HepG2 (cell line): ENCODE data around the gene NEUROD6. TPM values are rescaled to one million over a fixed set of nuclear protein-coding genes. Genes with fewer than 3 reads are reported as not detected.

Source experiments
- ATAC-seq: fragments of 200-7000 bp; cut with Tn5 transposase; 3 replicates; pipeline ENCODE4 v1.9.1; 2020; ENCODE audit warnings: mild to moderate bottlenecking, moderate library complexity
- BruUV-seq: library from RNA; stranded (reverse); fragments of 400-500 nt; replicated peaks from 2 replicates; lab custom pipeline; 2021; lab: Mats Ljungman, UMichigan
- CTCF ChIA-PET: fragments of 300-600 bp; formaldehyde crosslinking; extraction: SDS; loops from one replicate; lab custom pipeline; 2021; ENCODE audit warnings: low total read pairs, inconsistent platforms, low intra/inter-chr PET ratio; lab: Yijun Ruan, JAX
- POLR2A ChIA-PET: fragments of 350-600 bp; sonication (Branson Sonifier 250); formaldehyde crosslinking; loops from one replicate; lab custom pipeline; 2020; ENCODE audit warnings: antibody characterized with exemption, inconsistent platforms; lab: Yijun Ruan, JAX
- DNase-seq: peaks from one replicate; pipeline ENCODE4 v3.0.0-alpha.2; 2015; ENCODE audit warnings: low spot score
- FAIRE-seq: peaks from 3 replicates; lab custom pipeline; 2011; peaks lifted over from hg19 to GRCh38; lab: Jason Lieb, UNC
- H2AFZ ChIP-seq: one replicate; pipeline ENCODE4 v1.6.1; 2011; ENCODE audit warnings: low read length, inconsistent platforms
- H3K27ac ChIP-seq: fragments of 300-600 bp; 3 replicates; pipeline ENCODE4 v1.8.0; 2011; ENCODE audit warnings: mixed run types, mild to moderate bottlenecking, mixed read lengths, low read length, inconsistent platforms; ENCODE audit not compliant: insufficient read depth; ENCODE audit errors: extremely low read length
- H3K27me3 ChIP-seq, 2 experiments: fragments of 200-600 bp in 1 of 2; 2 replicates in 1 of 2; 3 replicates in 1 of 2; pipeline versions ENCODE4 v1.6.0 to v1.8.0; 2011; ENCODE audit warnings: low read length in 2 of 2, mild to moderate bottlenecking in 2 of 2, moderate library complexity in 2 of 2, inconsistent platforms in 1 of 2; ENCODE audit not compliant: insufficient read depth in 2 of 2, control insufficient read depth in 1 of 2
- H3K36me3 ChIP-seq, 2 experiments: fragments of 200-600 bp in 1 of 2; replicated peaks in 1 of 2; 2 replicates in 1 of 2; 3 replicates in 1 of 2; pipeline versions ENCODE4 v1.5.1 to v1.8.0; 2011; ENCODE audit warnings: low read length in 2 of 2, inconsistent platforms in 1 of 2; ENCODE audit not compliant: insufficient read depth in 2 of 2, control insufficient read depth in 1 of 2
- H3K4me1 ChIP-seq: 2 replicates; pipeline ENCODE4 v1.5.1; 2012; ENCODE audit warnings: low read length, inconsistent platforms; ENCODE audit not compliant: insufficient read depth
- H3K4me2 ChIP-seq: 2 replicates; pipeline ENCODE4 v1.6.0; 2011; ENCODE audit warnings: low read depth, low read length, inconsistent platforms
- H3K4me3 ChIP-seq, 3 experiments: fragments of 200-600 bp in 1 of 3; sonication (generic), shearing (Covaris generic) in 1 of 3; replicated peaks in 1 of 3; 2 replicates each; pipeline ENCODE4 v1.5.1; 2011 to 2016; ENCODE audit warnings: low read length in 3 of 3, inconsistent platforms in 2 of 3, low read depth in 2 of 3, mild to moderate bottlenecking in 2 of 3, control low read depth in 1 of 3, mixed read lengths in 1 of 3; ENCODE audit not compliant: insufficient read depth in 1 of 3
- H3K79me2 ChIP-seq: one replicate; pipeline ENCODE4 v1.6.1; 2011; ENCODE audit warnings: low read length, inconsistent platforms; ENCODE audit not compliant: insufficient read depth
- H3K9ac ChIP-seq: 2 replicates; pipeline ENCODE4 v1.6.0; 2011; ENCODE audit warnings: mild to moderate bottlenecking, low read depth, low read length, inconsistent platforms; ENCODE audit not compliant: insufficient read depth
- H3K9me3 ChIP-seq: 2 replicates; pipeline ENCODE4 v1.5.1; 2012; ENCODE audit warnings: mild to moderate bottlenecking, low read length
- H4K20me1 ChIP-seq: 2 replicates; pipeline ENCODE4 v1.6.0; 2011; ENCODE audit warnings: inconsistent platforms, mild to moderate bottlenecking, low read length, moderate library complexity; ENCODE audit not compliant: insufficient read depth
- CBFB ChIP-seq: sonication (generic); formaldehyde crosslinking; IDR thresholded peaks from 2 replicates; pipeline ENCODE4 v1.4.0; 2020; ENCODE audit warnings: missing genetic modification reagents
- ELK4 ChIP-seq: sonication (generic); formaldehyde crosslinking; IDR thresholded peaks from 2 replicates; pipeline ENCODE4 v1.9.0; 2021; ENCODE audit warnings: missing genetic modification reagents, borderline replicate concordance
- GPN1 ChIP-seq: sonication (generic); formaldehyde crosslinking; IDR thresholded peaks from 2 replicates; pipeline ENCODE4 v1.5.1; 2020; ENCODE audit warnings: missing genetic modification reagents, borderline replicate concordance
- GTF2F1 ChIP-seq: fragments of 150-350 bp; IDR thresholded peaks from 2 replicates; pipeline ENCODE4 v1.6.1; 2014; ENCODE audit warnings: low read length
- PAX8 ChIP-seq: sonication (generic); formaldehyde crosslinking; IDR thresholded peaks from 2 replicates; pipeline ENCODE4 v1.8.0; 2022; ENCODE audit warnings: mild to moderate bottlenecking, missing genetic modification reagents, borderline replicate concordance
- PHF8 ChIP-seq: sonication (generic); formaldehyde crosslinking; IDR thresholded peaks from 2 replicates; pipeline ENCODE4 v1.5.0; 2020; ENCODE audit warnings: missing genetic modification reagents
- SMAD3 ChIP-seq: sonication (generic); formaldehyde crosslinking; IDR thresholded peaks from 2 replicates; pipeline ENCODE4 v1.4.0; 2020; ENCODE audit warnings: missing genetic modification reagents
- TOE1 ChIP-seq: sonication (generic); formaldehyde crosslinking; IDR thresholded peaks from 2 replicates; pipeline ENCODE4 v1.4.0; 2020; ENCODE audit warnings: mild to moderate bottlenecking, missing genetic modification reagents
- ZFP36L1 ChIP-seq: sonication (generic); formaldehyde crosslinking; IDR thresholded peaks from 2 replicates; pipeline ENCODE4 v1.8.0; 2022; ENCODE audit warnings: mild to moderate bottlenecking, missing genetic modification reagents, moderate library complexity
- ZIK1 ChIP-seq: sonication (generic); formaldehyde crosslinking; IDR thresholded peaks from 2 replicates; pipeline ENCODE4 v1.5.0; 2020; ENCODE audit warnings: mild to moderate bottlenecking, low read depth, missing genetic modification reagents, borderline replicate concordance
- ZNF570 ChIP-seq: sonication (generic); formaldehyde crosslinking; IDR thresholded peaks from 2 replicates; pipeline ENCODE4 v1.4.0; 2020; ENCODE audit warnings: mild to moderate bottlenecking, missing genetic modification reagents, borderline replicate concordance
- ZNF589 ChIP-seq: sonication (generic); formaldehyde crosslinking; conservative IDR thresholded peaks from 2 replicates; pipeline ENCODE4 v1.8.0; 2022; ENCODE audit warnings: mild to moderate bottlenecking, moderate library complexity, missing genetic modification reagents
- ZNF678 ChIP-seq: sonication (generic); formaldehyde crosslinking; IDR thresholded peaks from 2 replicates; pipeline ENCODE4 v1.4.0; 2020; ENCODE audit warnings: mild to moderate bottlenecking, missing genetic modification reagents
- ZNF772 ChIP-seq: sonication (generic); formaldehyde crosslinking; IDR thresholded peaks from 2 replicates; pipeline ENCODE4 v1.5.0; 2020; ENCODE audit warnings: mild to moderate bottlenecking, missing genetic modification reagents
- WGBS: methylation state at CpG from one replicate; pipeline ENCODE4 v1.1.6; 2017; ENCODE audit warnings: low lambda C conversion rate; 5-methylcytosine and 5-hydroxymethylcytosine counted together
- in situ Hi-C: cut with HindIII; loops from 2 replicates; pipeline ENCODE4 v1.10.0; 2017; ENCODE audit warnings: low pct_unique_long_range_greater_than_20kb; ENCODE audit not compliant: extremely low pct_ligation_motif_present
- intact Hi-C: fragments of 100-400 bp; cut with micrococcal nuclease; formaldehyde crosslinking; loops from one replicate; pipeline ENCODE4 v1.10.0; 2022; ENCODE audit not compliant: unreplicated experiment
- polyA plus RNA-seq, 8 experiments: library from polyadenylated mRNA; depleted of rRNA in 3 of 8; stranded (reverse) in 7 of 8; unstranded in 1 of 8; fragments of >200 nt; fragmentation: Illumina TruSeq in 4 of 8; extraction: Trizol in 4 of 8; gene quantifications; 2 replicates each; pipeline versions ENCODE4 v1.2.1 to v1.2.3, GENCODE V29; 2011 to 2016; ENCODE audit warnings: low read depth in 4 of 8, missing spikeins in 1 of 8, mixed read lengths in 1 of 8; ENCODE audit not compliant: insufficient read depth in 1 of 8
- total RNA-seq, 5 experiments: library from RNA; depleted of rRNA; stranded (reverse); fragments of >200 nt; fragmentation: Illumina TruSeq; extraction: Trizol; gene quantifications; 2 replicates each; pipeline ENCODE4 v1.2.3, GENCODE V29; 2016; ENCODE audit warnings: low read depth in 1 of 5
- TF ChIP-seq, protein P1 (sequence below): IDR thresholded peaks from 2 replicates; pipeline ENCODE4 v1.6.1; 2016
- TF ChIP-seq, protein P2 (sequence below): sonication (generic); formaldehyde crosslinking; IDR thresholded peaks from 2 replicates; pipeline ENCODE4 v1.4.0; 2020; ENCODE audit warnings: missing genetic modification reagents, borderline replicate concordance
- TF ChIP-seq, protein P3 (sequence below): sonication (generic); formaldehyde crosslinking; IDR thresholded peaks from 2 replicates; pipeline ENCODE4 v1.8.0; 2022; ENCODE audit warnings: mild to moderate bottlenecking, missing genetic modification reagents, moderate library complexity
- TF ChIP-seq, protein P4 (sequence below): sonication (generic); formaldehyde crosslinking; IDR thresholded peaks from 2 replicates; pipeline ENCODE4 v1.5.0; 2020; ENCODE audit warnings: mild to moderate bottlenecking, missing genetic modification reagents, borderline replicate concordance

NEUROD6 gene
- total and polyA plus RNA-seq, 2 of the 13 experiments (the other 11 are each of a cell fraction or from before 2014, with no cell fraction given) = not detected

GRCh38 chr7:31372231-31372959, 31.9 kb upstream of the NEUROD6 start:
- Histone ChIP-seq H3K36me3 (no peaks in the 10 kb centered on the region), H3K4me1 (no peaks in the 10 kb centered on the region), H4K20me1 (no peaks in the 10 kb centered on the region), H3K9ac (no peak overlapping the region), H3K27me3 (peaks cover 0 to 8% of the 10 kb centered on the region in 2 experiments; a peak in 1 of 5 replicates), H3K9me3 (no peaks in the 10 kb centered on the region), H3K79me2 (no peaks in the 10 kb centered on the region), H3K27ac (no peak overlapping the region), H3K4me3 (no peak overlapping the region), H3K4me2 (no peak overlapping the region), H2AFZ (no peak overlapping the region)
- ATAC-seq (no peak), FAIRE-seq (no peak), DNase-seq (no peak)
- POLR2A ChIA-PET = no interaction called here
- intact Hi-C loops (no loop called here), in situ Hi-C loops (loop anchor here (10.0 kb wide), 1 partner anchor 262 kb away; no protein-coding TSS in a partner anchor)
- CTCF ChIA-PET = no interaction called here
- BruUV-seq = no TSS peak
- 14% methylated on average over 11 of the region's 11 CpGs for WGBS
- TF ChIP-seq ZNF570 (CRISPR knock-in tag) = no peak
- TF ChIP-seq SMAD3 (CRISPR knock-in tag) = no peak
- TF ChIP-seq, protein P1, sequence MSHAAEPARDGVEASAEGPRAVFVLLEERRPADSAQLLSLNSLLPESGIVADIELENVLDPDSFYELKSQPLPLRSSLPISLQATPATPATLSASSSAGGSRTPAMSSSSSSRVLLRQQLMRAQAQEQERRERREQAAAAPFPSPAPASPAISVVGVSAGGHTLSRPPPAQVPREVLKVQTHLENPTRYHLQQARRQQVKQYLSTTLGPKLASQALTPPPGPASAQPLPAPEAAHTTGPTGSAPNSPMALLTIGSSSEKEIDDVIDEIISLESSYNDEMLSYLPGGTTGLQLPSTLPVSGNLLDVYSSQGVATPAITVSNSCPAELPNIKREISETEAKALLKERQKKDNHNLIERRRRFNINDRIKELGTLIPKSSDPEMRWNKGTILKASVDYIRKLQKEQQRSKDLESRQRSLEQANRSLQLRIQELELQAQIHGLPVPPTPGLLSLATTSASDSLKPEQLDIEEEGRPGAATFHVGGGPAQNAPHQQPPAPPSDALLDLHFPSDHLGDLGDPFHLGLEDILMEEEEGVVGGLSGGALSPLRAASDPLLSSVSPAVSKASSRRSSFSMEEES = no peak
- TF ChIP-seq ZNF772 (CRISPR knock-in tag) = no peak
- no peak for TF ChIP-seq ELK4
- TF ChIP-seq TOE1 (CRISPR knock-in tag) = no peak
- TF ChIP-seq PHF8 (CRISPR knock-in tag) = no peak
- TF ChIP-seq CBFB (CRISPR knock-in tag) = no peak
- TF ChIP-seq GPN1 (CRISPR knock-in tag) = no peak
- TF ChIP-seq PAX8 (CRISPR knock-in tag) = no peak
- TF ChIP-seq, protein P2, sequence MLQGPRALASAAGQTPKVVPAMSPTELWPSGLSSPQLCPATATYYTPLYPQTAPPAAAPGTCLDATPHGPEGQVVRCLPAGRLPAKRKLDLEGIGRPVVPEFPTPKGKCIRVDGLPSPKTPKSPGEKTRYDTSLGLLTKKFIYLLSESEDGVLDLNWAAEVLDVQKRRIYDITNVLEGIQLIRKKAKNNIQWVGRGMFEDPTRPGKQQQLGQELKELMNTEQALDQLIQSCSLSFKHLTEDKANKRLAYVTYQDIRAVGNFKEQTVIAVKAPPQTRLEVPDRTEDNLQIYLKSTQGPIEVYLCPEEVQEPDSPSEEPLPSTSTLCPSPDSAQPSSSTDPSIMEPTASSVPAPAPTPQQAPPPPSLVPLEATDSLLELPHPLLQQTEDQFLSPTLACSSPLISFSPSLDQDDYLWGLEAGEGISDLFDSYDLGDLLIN (CRISPR knock-in tag) = no peak
- TF ChIP-seq, protein P3, sequence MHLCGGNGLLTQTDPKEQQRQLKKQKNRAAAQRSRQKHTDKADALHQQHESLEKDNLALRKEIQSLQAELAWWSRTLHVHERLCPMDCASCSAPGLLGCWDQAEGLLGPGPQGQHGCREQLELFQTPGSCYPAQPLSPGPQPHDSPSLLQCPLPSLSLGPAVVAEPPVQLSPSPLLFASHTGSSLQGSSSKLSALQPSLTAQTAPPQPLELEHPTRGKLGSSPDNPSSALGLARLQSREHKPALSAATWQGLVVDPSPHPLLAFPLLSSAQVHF = no peak
- no peak for TF ChIP-seq ZFP36L1 (CRISPR knock-in tag)
- TF ChIP-seq ZIK1 = no peak
- TF ChIP-seq, protein P4, sequence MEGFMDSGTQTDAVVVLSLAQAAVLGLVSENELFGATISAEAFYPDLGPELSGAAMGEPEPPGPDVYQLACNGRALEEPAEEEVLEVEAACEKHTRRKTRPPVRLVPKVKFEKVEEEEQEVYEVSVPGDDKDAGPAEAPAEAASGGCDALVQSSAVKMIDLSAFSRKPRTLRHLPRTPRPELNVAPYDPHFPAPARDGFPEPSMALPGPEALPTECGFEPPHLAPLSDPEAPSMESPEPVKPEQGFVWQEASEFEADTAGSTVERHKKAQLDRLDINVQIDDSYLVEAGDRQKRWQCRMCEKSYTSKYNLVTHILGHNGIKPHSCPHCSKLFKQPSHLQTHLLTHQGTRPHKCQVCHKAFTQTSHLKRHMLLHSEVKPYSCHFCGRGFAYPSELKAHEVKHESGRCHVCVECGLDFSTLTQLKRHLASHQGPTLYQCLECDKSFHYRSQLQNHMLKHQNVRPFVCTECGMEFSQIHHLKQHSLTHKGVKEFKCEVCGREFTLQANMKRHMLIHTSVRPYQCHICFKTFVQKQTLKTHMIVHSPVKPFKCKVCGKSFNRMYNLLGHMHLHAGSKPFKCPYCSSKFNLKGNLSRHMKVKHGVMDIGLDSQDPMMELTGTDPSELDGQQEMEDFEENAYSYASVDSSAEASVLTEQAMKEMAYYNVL (CRISPR knock-in tag) = no peak
- TF ChIP-seq ZNF589 (CRISPR knock-in tag) = no peak
- no peak for TF ChIP-seq ZNF678 (CRISPR knock-in tag)
- no peak for TF ChIP-seq GTF2F1
